HG03280 (cell line): ENCODE measurements around the gene UBASH3B.

ENCODE experiments used
- ATAC-seq: cut with Tn5 transposase; IDR thresholded peaks from one replicate; pipeline ENCODE4 v1.9.1; 2021; ENCODE audit warnings: mild to moderate bottlenecking, moderate library complexity; ENCODE audit not compliant: unreplicated experiment

UBASH3B gene

DNA sequence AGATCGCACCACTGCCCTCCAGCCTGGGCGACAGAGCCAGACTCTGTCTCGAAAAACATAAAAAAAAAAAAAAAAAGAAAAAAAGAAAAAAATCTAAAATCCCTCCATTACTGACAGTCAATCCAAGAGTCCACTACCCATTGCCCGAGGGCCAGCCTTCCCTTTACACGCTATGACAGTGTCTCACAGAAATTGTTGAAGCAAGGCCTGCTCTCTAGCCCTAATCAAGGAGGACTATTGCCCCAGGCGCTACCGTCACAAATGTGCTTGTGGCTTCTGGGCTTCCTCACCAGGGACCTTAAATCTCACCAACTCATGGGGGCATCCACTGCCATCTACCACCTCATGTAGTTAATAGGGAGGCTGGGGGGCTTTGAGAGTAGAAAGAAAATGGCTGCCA, 49.9 kb downstream of the UBASH3B start:
- ATAC-seq = no peak

DNA sequence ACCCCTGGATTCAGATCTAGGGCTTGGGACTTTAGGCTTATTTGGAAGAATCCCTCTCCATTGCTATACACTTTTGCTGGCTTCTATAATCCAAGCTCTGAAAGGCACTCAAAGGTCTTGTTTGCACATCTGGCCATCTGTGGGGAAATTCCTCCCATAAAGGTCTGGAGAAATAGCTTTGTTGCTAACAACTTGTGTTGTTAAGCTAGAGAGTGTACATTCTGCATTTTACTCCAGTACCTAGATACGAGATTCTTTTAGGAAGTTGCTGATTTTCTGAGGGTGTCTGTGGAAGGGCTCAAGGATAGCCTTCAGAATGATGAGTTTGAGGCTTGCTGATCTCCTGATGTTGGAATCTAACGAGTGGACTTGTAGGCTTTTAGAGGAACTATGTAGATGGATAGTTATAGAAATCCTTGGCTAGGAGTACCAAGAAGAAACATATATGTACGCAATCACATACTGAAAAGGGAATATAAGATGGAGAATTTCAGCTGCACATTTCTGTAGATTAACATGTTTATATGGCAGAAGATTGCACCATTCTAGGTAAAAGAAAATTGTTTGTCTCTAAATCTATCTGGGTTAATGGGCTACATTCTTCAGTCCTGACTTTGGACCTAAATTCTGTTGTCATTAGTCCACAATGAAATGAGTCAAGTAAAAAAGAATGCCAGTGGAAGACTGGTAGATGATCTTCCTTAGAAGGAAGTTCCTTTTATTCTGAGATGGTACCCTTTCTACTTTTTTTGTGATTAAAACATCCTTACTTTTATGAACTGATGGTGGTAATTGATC, 51.0 kb downstream of the UBASH3B start:
- no peak for ATAC-seq

DNA sequence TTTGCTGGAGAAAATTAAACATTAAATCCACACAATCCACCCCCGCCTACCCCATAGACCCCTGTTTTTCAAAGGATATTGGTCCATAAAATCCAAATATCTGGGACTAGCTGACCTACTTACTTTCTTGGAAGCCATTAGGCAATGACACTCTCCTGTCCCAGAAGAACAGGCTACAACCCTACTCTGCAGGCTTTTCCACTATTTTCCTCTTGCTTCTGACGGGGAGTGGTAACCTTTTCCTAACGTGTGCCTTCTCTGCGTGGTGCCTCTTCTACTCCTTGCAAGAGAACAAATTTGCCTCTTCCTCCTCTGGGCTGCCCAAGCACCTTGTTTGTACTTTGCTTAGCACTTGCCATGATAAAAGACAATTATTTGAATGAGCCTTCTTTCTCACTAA, 51.6 kb downstream of the UBASH3B start:
- no peak for ATAC-seq

DNA sequence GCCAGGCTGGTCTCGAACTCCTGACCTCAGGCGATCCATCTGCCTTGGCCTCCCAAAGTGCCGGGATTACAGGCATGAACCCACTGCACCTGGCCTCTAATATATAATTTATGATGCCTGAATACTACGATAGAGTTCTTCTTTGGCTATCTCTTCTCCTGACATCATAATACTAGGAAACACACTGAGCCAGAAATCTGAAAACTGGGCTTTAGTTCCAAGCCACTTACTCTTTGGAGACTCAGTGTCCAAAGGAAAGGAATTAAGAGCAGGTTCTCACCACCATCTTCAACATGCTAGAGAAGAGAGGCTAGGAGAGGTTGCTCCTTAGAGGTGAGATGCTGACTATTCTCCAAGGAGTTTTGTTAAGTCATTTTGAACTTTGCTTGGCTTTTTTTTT, 52.4 kb downstream of the UBASH3B start:
- ATAC-seq = no peak

DNA sequence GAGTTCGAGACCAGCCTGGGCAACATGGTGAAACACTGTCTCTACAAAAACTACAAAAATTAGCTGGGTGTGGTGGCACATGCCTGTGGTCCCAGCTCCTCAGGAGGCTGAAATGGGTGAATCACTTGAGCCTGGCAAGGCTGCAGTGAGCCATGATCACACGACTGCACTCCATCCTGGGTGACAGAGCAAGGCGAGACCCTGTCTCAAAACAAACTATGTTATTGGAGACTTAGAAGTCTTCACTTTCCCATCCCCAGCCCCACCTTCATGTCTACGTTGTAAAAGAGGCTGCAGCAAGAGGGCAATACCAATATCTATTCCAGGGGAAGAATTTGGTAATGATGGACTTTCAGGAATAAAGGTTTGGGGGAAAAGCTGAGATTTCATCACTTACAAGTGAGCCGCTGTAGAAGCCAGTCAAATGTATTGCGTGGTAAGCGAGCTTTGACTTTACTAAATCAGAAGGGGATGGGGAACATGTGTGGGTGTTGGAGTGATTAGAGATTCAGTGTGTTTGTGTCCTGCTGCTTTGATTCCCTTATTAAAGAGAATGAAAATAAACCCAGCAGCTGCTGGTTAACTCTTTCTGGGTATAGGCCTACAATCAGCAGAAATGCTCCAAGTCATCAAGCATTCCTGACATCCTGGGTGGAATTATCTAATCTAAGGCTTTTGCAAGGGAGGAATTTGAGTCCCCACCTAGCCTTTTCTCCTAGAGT, 53.7 kb downstream of the UBASH3B start:
- ATAC-seq = no peak

DNA sequence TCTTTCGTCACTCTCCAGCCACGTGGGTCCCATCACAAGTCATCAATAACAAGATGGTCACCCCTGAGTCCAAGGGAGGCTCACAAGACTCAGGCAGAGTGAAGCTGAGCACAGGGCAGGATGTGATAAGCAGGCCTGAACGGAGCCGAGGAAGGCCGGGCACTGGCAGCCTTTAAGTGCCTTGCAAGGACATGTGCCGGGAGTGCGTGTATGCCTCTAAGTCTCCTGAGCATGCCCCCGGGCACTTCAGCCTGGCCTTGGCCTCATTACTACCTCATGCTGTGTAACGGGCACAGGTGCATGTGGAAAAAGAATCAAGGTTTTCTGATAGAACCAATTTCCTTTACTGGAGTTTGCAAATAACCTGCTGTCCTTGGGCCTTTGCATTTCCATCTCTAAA, 55.8 kb downstream of the UBASH3B start:
- no peak for ATAC-seq

DNA sequence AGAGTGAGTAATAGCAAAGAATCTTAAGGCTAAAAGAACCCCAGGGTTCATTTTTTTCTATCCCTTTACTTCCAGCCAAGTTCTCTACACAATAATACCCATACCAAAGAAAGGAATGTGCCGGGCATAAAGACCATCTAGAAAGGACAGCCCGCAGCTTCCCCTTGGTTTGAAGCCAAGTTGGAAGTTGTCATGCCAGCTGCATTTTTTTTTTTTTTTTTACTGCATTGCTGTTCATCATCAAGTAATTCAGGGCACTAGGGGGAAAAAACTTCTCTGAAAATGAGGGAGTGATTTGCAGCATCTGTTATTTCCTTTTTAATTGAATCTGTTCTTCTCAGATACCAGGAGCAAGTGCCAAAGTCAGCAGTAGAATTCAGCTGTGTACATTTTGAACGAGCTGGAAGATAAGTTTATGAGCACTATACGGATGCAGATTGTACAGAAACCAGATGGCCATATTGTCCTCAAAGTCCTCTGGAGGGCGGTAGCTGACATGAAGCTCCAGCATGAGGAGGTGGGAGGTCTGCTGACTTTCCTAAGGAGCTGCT, 56.4 kb downstream of the UBASH3B start:
- ATAC-seq = no peak

DNA sequence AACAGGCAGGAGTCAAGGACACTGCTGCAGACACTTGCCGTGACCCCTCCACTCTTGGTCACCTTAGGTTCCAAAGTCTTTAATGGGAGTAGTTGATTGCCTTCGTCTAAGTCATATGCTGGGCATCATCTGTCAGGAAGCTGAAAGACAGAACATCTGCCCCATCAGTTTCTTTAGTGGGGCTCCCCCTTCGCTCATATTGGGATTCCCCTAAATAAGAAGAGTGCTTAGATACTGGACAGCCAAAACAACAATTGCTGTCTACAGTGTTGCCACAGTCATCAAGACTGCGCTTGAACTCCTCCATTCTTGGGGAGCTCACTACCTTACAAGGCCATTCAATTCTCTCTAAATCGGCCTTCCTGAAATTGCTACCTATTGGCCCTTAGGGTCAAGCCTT, 58.5 kb downstream of the UBASH3B start:
- ATAC-seq = no peak

DNA sequence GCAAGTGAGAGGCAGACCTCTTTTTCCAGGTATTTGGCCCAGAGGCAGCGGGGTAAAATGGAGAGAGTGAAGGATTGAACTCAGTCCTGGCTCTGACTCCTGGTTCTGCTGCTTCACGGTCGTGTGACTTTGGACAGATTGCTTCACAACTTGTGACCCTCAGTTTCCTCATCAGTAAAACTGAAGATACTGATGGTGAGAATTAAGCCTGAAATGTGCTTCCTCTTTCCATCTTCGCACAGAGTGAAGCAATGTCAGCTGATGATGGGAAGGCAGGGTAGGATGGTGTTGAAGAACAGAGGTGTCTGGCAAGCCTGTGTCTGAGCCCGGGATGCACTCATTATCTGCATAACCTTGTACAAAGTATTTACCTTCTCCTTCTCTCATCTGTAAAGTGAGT, 59.0 kb downstream of the UBASH3B start:
- ATAC-seq = no peak

DNA sequence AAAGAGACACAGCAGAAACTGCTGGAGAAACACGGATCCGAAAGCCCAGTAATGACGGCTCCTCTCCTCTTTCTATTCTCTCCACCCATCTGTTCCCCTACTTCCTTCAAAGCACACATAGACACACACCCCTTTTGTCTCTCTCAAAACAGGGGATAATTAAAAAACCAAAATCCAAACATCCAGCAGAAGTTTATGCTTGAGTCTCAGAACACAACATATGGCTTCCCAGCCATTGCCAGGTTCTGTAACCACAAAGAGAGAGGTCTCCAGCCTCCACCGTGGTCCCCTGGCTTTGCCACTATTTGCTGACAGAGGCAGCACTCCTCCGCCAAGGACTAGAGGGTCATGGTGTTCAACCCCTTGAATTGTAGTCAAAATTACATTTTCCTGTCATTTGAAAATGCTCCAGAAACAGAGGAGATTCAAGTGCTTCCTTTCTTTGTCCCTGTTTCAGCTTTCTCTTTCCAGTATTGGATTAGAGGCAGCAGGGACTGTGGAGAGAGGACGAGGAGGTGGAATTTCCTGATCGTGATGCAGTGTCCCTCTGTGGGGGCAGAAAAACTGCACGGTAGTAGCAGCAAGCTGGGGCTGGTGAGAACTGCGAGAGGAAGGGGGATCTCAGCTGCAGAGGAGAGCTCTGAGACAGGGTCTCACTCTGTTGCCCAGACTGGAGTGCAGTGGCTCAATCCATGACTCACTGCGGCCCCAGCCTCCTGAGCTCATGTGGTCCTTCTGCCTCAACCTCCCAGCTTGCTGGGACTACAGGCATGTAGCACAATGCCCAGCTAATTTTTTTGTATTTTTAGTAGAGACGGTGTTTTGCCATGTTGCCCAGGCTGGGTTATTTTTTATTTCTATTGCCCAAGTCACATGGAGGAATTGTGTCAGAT, 60.3 kb downstream of the UBASH3B start:
- no peak for ATAC-seq

DNA sequence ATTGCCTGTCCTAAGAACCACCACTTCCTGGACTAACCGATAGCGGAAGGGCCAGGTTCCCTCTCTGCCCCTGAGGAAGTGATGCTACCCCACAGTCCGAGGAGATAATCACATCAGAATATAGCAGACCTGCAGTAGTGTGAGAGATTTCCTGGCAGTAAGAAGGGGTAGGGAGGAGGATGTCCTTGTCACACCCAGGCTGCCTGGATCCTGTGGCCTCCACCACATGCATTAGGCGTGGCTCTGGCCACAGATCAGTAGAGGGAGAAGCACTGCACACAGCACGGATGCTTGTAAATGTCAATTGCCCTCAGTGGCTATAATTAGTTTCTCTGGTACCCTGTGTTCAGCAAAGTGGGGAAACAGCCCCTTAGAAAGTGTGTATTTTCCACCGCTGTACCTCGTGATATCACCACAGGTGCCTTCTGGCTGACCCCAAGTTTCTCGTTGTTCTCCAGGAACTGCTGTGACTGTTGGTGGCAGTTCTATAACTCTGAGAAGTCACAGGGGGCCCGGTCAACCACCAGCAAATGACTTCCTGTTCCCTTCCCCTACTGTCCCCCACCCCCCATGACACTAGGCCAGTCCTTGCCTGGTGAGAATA, 61.8 kb downstream of the UBASH3B start:
- ATAC-seq = peak; percentile 78

DNA sequence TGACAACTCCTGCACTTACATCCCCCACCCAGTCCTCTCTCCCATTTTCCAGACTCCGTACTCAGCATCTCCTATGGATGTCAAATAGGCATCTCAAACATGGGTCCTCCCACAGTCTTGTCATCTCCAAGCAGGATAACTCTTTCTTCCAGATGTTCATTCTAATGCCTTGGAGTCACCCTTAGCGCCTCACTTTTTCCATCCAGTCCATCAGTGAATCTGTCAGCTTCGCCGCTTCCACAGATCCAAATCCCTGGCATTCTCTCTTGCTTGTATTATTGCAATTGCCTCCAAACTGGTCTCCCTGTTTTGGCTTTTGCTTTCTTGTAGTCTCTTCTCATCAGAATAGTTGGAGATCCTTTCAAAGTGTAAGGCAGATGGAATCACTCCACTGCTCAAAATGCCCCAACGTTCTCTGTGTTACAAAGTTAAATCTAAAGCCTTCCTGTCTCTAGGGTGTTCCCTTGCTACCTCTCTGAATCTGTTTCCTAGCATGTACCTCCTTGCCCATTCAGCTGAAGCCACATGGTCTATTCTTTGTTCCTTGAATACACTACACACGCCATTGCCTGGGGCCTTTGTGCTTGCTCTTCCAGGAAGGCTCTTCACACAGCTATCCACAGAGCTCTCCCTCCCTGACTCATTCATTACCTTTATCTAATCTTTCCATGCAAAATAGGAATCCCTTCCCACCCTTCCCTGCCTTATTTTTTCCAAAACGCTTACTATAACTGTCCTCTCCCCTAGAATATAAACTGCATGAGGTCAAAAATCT, 64.8 kb downstream of the UBASH3B start:
- no peak for ATAC-seq

DNA sequence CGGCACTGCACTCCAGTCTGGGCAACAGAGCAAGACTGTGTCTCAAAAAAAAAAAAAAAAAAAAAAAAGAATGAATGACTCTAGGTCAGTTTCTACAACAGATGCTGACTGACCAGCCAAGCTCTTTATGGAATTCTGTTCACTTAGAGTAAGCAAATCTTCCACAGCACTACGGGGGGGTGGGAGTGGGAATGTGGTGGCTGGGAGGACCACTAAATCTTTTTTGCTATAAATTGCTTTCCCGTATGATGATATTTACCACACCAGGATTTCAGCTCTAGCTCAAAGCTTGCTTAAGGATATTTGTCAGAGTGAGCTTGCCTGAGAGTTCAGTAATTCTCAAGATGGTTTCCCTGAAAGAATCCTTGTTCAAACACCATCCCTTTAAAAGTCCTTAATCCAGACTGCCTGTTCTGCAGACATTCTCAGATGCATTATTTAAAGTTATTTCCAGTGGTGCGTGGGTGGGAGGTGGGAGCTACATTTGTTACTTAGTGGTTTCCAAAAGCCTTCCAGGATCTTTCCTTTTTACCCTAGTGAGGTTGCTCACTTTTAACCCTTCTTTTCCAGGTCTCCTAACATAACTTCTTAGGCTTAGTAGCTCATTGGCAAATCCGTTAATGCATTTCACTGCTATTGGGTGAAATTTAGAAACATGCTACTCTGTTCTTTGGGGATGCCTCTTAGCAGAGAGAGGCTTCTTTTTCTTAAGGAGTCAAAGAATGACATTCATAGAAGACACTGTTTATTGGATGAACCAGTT, 65.9 kb downstream of the UBASH3B start:
- ATAC-seq = no peak

DNA sequence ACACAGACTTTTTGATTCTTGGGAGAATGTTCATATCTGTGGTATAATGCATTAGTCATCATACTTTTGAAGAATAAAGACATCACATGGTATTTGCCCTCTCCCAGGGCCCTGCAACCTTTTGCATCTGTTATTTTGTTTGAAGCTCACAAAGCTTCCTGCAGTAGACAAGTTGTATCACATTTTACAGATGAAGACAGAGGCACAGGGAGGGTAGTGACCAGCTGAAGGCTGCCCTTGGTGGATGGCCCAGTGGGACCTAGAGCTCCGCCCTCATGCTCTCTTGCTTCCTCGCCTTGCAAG, 66.4 kb downstream of the UBASH3B start:
- ATAC-seq = no peak

DNA sequence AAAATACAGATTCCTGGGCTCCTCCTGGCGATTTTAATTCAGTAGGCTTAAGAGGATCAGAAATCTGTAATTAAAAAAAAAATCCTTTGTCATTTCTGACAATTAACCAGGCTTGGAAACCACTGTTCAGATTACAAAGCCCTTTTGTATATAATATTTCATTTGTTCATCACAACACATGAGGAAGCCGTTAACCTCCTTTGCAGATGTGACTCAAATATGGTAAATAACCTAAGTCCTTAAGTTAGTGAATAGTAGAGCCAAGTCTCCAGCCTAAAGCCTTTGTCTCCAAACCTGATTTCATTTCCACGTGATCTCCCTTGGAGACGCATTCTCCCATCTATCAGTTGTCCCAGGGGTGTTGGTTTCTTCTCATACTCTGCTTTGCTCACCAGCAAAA, 67.6 kb downstream of the UBASH3B start:
- no peak for ATAC-seq

DNA sequence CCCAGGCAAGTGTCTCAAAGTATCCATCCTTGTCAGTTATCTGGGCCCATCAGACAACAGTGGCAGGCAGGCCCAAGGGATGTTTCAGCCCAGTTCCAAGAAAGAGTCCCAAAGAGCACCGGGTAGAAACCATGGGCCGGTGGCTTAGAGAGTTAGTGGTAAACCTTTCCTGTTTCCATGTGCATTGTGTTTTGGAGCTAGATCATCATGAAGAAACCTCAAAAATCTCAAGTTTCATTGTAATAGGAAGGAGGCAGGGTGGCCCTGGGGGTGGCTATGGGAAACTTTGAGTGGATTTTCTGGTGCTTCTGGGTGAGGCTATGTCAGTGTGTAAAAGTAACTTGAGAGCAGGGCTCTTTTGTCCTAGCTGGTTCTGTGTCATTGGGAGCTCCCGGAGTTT, 68.1 kb downstream of the UBASH3B start:
- no peak for ATAC-seq

DNA sequence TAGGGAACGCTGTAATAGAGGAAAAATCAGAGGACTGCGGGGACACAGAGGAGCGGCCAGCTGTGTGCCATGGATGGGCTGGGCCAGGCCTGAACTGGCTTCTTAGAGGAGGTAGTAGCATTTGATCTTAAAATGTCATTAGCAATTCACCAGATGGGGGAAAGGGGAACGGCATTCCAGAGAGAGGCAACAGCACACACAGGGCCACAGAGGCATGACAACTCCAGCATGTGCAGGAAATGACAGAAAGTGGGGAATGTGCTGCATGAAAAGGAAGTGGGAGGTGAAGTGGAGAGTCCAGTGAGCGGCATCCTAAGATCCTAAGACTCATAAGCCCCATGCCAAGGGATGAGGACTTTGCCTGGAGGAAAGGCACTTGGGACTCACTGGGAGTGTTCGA, 69.0 kb downstream of the UBASH3B start:
- ATAC-seq = no peak

DNA sequence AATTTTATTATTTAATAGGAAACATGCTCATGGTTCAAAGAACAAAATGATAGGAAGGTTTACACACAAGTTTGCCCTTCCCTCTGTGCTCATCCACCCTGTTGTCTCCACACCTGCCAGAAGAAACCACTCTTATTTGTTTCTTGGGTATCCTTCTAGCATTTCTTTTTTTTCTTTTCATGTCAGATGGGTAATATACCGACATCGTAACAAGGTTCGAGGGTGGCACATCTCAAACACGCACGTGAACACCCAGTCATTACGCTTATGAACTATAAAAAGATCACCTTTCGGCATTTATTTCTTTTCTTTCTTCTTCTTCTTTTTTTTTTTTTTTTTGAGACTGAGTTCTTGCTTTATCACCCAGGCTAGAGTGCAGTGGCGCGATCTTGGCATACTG, 70.5 kb downstream of the UBASH3B start:
- no peak for ATAC-seq

DNA sequence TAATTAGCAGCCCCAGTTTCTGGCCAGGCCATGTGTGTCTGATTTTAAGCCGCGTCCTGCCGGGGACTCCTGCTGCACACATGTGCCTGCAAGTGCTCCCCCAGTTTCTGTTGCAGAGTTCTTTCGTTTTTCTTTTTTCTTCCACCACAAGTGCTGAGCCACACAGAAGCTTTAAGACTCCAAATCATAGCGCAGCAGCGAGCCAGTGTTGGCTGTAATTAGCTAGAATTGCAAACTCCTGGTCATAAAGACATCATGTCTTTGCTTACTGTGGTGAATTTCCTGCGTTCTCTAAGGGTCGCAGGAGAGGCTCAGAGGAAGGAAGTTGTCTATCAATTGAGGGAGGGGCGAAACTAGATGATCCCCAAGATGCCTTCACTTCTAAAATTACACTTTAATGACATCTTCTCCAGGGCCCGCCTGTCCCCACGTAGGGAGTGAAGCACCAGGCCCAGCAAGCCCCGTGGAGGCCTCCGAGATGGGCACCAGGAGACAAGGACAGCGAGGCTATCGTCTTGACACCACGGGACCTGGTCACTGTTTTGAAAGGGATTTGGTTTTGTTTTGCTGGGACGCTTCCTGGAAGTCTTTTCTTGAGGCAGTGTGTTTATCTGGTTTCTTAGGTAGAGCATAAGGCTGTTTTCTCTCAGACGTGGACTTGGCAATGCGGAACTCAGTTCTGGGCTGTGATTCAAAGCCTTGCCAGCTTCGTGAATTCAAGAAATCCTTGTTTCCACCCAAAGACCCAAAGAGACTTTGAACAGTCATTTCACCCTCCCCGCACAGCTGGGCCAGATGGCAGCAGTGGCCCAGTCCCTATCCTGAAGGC, 71.8 kb downstream of the UBASH3B start:
- peak; percentile 67 for ATAC-seq
